NCI-H2029 (cell line): Measurements from ENCODE around the gene DNAJC8.

Experiments
- DNase-seq: peaks from one replicate; lab custom pipeline; 2025; lab: John Stamatoyannopoulos, UW

Gene DNAJC8

DNA sequence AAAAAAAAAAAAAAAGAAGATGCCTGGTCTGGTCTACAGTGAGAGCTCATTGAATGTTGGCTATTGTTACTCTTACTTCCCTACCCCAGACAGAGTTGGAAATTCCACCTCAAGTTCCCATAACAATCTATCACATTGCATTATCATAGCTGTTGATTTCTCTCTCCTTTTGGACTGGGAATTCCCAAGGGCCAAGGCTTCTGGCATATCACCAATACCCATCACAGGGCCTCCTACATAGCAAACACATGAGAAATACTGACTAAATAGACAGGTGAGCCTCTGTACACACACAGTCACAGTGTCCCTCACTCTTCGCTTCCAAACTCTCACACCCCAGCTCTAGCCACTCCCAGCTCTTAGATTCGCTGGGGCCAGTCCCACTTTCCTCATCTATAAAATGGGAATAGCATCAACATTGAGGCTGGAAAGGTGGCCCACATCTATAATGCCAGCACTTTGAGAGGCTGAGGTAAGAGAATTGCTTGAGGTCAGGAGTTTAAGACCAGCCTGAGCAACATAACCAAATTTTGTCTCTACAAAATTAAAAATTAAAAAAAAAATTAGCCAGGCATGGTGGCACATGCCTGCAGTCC is 62.7 kb downstream of the DNAJC8 start:
- DNase-seq, result no peak

DNA sequence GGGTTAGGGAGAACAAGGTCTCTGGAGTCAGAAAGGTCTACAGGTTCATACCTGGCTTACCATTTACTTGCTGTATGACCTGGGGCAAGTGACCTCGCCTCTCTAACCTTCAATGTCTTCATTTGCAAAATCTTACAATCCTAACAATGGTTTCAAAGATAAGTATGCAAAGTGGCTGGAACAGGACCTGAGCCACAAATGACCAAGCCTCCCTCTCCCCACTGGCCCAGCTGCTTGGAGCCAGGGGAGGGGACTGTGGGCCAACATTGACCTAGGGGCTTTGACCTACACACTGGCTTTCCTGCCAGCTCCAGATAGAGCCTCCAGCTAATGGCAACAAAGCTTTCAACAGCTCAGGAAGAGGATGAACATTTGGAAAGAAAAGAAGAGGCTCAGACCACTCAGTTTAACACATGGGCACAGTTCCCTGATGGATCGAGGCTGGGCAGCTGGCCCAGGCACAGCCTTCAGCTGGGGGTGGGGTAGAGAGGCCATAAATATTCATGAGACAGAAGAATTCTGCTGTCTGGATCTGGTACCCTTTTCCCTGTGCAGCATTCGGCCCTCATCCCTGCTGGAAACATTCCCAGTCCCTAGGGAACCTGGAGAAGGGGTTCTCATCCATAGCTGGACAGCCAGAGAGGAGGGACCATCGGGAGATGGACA is 69.2 kb downstream of the DNAJC8 start:
- DNase-seq, result no peak

DNA sequence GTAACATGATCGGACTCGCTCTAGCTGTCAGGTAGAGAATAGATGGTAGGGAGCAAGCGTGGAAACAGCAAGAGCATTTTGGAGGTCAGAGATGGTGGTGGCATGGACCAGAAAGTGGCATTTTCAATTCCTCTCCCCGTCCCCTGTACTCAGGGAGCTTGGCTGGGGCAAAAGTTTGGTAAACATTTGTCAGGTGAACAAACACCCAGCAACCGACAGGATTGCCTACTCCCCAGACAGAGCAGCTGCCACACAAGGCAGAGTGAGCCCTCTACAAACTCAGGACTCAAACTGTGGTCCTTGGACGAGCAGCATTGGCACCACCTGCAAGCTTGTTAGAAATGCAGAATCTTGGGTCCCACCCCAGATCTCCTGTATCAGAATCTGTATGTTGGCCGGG is 70.7 kb downstream of the DNAJC8 start:
- DNase-seq, result no peak

DNA sequence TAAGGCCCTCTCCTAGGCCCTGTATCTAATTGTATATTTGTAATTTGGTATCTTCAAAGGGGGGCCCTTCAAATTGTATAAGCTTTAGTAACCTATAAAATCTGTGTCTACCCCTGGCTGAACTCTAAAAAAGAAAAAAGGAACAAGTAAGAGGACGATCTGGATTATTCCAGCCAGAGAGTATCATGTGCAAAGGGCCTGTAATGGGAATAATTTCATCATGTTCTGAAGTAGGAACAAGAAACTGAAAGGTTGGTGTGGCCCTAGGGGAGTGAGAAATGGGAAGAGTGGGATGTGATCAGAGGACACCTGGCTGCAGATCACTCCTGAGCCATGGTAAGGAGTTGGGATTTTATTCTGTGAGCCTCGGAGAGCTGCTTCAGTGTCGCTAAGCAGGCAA is 71.1 kb downstream of the DNAJC8 start:
- DNase-seq, result no peak

DNA sequence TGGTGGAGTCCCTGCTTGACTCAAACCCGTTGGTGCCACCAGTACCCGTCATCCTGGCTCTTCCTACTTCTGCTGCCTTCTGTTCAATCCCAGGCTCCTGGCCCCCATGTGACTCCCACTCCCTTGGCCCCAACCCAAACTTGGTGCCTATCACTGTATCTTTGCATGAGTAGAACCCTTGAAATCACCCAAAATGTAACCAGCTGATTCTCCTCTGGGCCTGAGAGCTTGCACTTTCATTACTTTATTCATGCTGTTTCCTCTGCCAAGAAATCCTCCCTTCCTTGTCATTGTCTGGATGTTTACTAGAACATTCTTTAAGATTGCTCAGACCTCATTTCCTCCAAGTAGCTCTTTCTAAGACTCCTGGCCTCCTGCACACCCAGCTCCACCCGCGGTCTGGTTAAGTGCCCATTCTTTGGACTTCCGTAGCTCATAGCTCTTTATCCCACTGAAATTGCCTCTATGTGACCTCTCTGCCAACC is 72.0 kb downstream of the DNAJC8 start:
- DNase-seq, result no peak

DNA sequence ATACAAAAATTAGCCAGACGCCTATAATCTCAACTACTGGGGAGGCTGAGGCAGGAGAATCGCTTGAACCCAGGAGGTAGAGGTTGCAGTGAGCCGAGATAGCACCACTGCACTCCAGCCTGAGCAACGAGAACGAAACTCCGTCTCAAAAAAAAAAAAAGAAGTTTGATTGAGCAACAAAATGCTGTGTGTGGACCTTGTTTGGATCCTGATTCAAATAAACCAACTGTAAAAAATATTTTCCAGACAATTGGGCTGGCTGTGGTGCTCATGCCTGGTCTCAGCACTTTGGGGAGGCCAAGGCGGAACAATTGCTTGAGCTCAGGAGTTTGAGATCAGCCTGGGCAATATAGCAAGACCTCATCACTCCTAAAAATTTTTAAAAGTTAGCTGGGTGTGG is 73.1 kb downstream of the DNAJC8 start:
- no peak for DNase-seq

DNA sequence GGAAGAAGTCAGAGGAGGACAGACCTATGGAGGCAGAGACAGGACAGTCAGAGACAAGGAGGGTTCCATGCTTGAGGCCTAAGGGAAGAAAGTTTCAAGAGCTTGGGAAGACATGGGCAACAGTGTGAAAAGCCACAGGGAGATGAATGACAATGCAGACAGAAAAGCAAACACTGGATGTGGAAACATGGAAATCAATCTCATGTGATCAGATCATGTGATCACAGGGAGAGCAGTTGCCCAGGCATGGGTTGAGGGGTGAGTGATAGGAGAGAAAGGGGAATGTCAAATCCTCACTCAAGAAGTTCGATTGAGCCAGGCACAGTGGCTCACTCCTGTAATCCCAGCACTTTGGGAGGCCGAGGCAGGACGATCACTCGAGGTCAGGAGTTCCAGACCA is 73.6 kb downstream of the DNAJC8 start:
- DNase-seq, result no peak

DNA sequence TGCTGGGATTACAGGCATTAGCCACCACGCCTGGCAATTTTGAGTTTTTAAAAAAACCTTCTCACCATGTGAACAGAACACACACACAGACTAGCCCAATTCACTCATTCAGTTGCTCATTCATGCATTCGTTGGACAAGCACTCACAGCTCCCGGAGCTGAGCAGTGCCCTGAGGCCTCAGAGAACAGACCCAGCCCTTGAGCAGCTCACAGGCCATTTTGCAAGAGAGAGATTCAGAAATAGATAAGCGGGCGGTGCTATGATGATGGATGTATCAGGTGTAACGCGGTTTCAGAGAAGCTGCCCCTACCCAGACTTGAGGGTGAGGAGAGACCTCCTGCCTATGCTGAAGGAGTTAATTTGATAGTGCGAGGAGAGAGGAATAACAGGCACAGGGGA is 74.9 kb downstream of the DNAJC8 start:
- DNase-seq, result no peak

DNA sequence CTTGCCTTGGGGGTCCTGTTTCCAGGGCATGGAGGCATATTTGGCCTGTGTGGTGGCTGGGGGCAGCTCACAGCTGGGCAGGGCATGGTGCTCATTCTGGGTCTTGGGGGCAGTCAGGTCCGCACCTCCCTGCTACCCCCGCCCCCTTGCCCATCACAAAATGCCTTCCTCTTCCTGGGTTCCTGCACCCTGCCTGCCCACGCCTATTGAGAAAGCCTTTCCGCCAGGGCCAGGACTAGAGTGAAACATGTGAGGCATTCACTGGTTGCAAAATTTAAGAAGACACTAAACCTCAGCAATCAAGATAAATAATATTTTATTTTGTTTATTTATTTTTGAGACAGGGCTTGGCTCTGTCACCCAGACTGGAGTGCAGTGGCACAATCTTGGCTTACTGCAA is 76.0 kb downstream of the DNAJC8 start:
- DNase-seq, result no peak

DNA sequence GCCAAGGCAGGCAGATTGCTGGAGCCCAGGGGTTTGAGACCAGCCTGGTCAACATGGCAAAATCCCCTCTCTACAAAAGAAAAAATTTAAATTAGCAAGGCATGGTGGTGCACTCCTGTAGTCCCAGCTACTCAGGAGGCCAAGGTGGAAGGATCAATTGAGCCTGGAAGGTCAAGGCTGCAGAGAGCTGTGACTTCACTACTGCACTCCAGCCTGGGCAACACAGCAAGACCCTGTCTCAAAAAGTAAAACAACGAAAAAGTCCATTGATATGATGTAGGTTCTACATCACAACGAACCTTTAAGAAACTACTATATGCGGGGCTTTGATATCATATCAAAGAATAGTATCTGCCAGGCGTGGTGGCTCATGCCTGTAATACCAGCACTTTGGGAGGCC is 77.2 kb downstream of the DNAJC8 start:
- DNase-seq, result no peak

DNA sequence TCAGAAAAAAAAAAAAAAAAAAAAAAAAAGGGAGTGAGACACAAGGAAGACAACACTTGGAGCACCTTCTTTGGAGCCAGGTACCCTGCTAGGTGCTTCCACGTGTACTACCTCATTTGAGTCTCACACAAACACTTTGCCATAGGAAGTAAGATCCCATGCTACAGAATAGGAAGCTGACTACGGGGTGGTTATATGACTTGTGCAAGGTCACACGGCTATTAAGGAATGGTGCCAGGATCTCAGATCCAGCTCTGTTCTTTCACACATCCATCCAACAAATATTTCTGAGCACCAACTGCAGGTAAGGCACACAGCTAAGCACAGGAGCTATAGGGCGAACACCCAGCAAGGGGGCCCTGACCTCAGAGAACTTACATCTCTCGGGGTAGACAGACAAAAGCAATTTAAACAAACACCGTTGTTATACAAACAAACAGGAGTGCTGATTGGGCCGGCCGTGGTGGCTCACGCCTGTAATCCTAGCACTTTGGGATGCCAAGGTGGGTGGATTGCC is 78.7 kb downstream of the DNAJC8 start:
- no peak for DNase-seq
